ENCODE results near the gene AMER1.

DNA sequence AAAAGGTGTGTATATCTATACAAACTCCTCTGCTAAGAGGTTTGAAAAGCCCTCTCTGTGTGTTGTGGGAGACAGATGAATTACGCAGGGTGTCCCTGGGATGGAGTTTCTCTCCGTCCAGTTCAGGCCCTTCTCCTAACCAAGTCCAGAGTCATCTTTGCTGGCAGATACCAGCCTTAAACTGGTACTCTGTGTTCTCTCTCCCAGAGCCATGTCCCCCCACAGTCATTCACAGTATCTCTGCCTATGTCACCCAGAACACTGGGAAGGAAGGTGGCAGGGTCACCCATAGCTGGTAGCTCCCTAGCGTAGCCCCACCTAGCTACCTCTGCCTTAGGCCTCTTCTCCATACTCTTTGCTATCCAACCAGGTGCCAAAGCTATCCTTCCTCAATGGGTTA, 8.9 kb downstream of the AMER1 start:
- TF ChIP-seq EZH2 (IDR thresholded peaks at IDR 0.05; ENCODE audit: borderline replicate concordance, low read depth, low read length, poor library complexity, severe bottlenecking), result no peak
- TF ChIP-seq, protein P1, sequence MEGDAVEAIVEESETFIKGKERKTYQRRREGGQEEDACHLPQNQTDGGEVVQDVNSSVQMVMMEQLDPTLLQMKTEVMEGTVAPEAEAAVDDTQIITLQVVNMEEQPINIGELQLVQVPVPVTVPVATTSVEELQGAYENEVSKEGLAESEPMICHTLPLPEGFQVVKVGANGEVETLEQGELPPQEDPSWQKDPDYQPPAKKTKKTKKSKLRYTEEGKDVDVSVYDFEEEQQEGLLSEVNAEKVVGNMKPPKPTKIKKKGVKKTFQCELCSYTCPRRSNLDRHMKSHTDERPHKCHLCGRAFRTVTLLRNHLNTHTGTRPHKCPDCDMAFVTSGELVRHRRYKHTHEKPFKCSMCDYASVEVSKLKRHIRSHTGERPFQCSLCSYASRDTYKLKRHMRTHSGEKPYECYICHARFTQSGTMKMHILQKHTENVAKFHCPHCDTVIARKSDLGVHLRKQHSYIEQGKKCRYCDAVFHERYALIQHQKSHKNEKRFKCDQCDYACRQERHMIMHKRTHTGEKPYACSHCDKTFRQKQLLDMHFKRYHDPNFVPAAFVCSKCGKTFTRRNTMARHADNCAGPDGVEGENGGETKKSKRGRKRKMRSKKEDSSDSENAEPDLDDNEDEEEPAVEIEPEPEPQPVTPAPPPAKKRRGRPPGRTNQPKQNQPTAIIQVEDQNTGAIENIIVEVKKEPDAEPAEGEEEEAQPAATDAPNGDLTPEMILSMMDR (conservative IDR thresholded peaks at IDR 0.05; ENCODE audit: low read depth, low read length), result no peak

Measured in A673 (cell line).